ENCODE measurements around the gene TAF1C.
"Not testable (repeated sequence)": the region's sequence is repeated elsewhere in the genome, so short reads cannot be mapped to it uniquely, and the experiment has no call there.

TAF1C gene

GRCh38 chr16:84218956-84219355, 32.1 kb upstream of the TAF1C start:
- no peaks in the 10 kb centered on the region for H3K9me3 Mint-ChIP-seq
- CTCF ChIA-PET = no interaction called here
- DNase-seq = no peak
- H3K4me3 Mint-ChIP-seq = no peak overlapping the region
- H3K36me3 Mint-ChIP-seq = no peaks in the 10 kb centered on the region
- no peak overlapping the region for H3K27ac Mint-ChIP-seq
- peaks cover 6% of the 10 kb centered on the region for H3K27me3 Mint-ChIP-seq
- no peaks in the 10 kb centered on the region for H3K4me1 Mint-ChIP-seq

GRCh38 chr16:84218176-84218823, 31.4 kb upstream of the TAF1C start:
- Mint-ChIP-seq H3K27ac (no peak overlapping the region), H3K9me3 (no peaks in the 10 kb centered on the region), H3K4me1 (no peaks in the 10 kb centered on the region), H3K4me3 (no peak overlapping the region), H3K36me3 (no peaks in the 10 kb centered on the region), H3K27me3 (peaks cover 6% of the 10 kb centered on the region)
- CTCF ChIA-PET = no interaction called here
- no peak for DNase-seq

GRCh38 chr16:84216144-84216543, 29.3 kb upstream of the TAF1C start:
- CTCF ChIA-PET, DNase-seq, H3K4me3 Mint-ChIP-seq, H3K27ac Mint-ChIP-seq, H3K4me1 Mint-ChIP-seq, H3K36me3 Mint-ChIP-seq, H3K27me3 Mint-ChIP-seq, H3K9me3 Mint-ChIP-seq: not testable (repeated sequence)

GRCh38 chr16:84215531-84215930, 28.7 kb upstream of the TAF1C start:
- no peaks in the 10 kb centered on the region for H3K4me1 Mint-ChIP-seq
- no peak overlapping the region for H3K4me3 Mint-ChIP-seq
- DNase-seq = no peak
- H3K36me3 Mint-ChIP-seq = no peaks in the 10 kb centered on the region
- CTCF ChIA-PET = interaction anchor here (0.6 kb wide), 1 partner anchor 75 kb away, joined by 3 read pairs; no protein-coding TSS in a partner anchor
- H3K9me3 Mint-ChIP-seq = no peaks in the 10 kb centered on the region
- no peaks in the 10 kb centered on the region for H3K27me3 Mint-ChIP-seq
- H3K27ac Mint-ChIP-seq = no peak overlapping the region

- H3K36me3 Mint-ChIP-seq = no peaks in the 10 kb centered on the region
- H3K27me3 Mint-ChIP-seq = no peaks in the 10 kb centered on the region
- no peak overlapping the region for H3K4me3 Mint-ChIP-seq
- H3K4me1 Mint-ChIP-seq = no peaks in the 10 kb centered on the region
- no peaks in the 10 kb centered on the region for H3K9me3 Mint-ChIP-seq
- CTCF ChIA-PET = interaction anchor here (1.0 to 1.2 kb wide), 3 partner anchors 11 to 39 kb away, joined by 3 to 4 read pairs (median 3); partner anchors contain the start of gene TAF1C
- no peak for DNase-seq
- H3K27ac Mint-ChIP-seq = no peak overlapping the region
Observed at GRCh38 chr16:84214451-84215066, 27.7 kb upstream of the TAF1C start.

- Mint-ChIP-seq H3K36me3 (no peaks in the 10 kb centered on the region), H3K27ac (no peak overlapping the region), H3K4me3 (no peak overlapping the region)
Observed at GRCh38 chr16:84212631-84213030, 25.8 kb upstream of the TAF1C start.

GRCh38 chr16:84212154-84212553, 25.3 kb upstream of the TAF1C start:
- no peaks in the 10 kb centered on the region for H3K36me3 Mint-ChIP-seq
- H3K4me1 Mint-ChIP-seq = no peaks in the 10 kb centered on the region
- no peak overlapping the region for H3K4me3 Mint-ChIP-seq
- H3K27ac Mint-ChIP-seq = no peak overlapping the region
- H3K9me3 Mint-ChIP-seq = no peaks in the 10 kb centered on the region
- DNase-seq = no peak
- H3K27me3 Mint-ChIP-seq = no peaks in the 10 kb centered on the region
- CTCF ChIA-PET = no interaction called here

More at GRCh38 chr16:84212631-84213030, 25.8 kb upstream of the TAF1C start:
- CTCF ChIA-PET = no interaction called here
- no peak for DNase-seq
- Mint-ChIP-seq H3K27me3 (no peaks in the 10 kb centered on the region), H3K4me1 (no peaks in the 10 kb centered on the region), H3K9me3 (no peaks in the 10 kb centered on the region)

GRCh38 chr16:84209989-84210388, 23.1 kb upstream of the TAF1C start:
- no peak overlapping the region for H3K27ac Mint-ChIP-seq
- CTCF ChIA-PET = no interaction called here
- no peaks in the 10 kb centered on the region for H3K27me3 Mint-ChIP-seq
- H3K4me1 Mint-ChIP-seq = no peaks in the 10 kb centered on the region
- H3K36me3 Mint-ChIP-seq = no peaks in the 10 kb centered on the region
- no peaks in the 10 kb centered on the region for H3K9me3 Mint-ChIP-seq
- no peak for DNase-seq
- no peak overlapping the region for H3K4me3 Mint-ChIP-seq

GRCh38 chr16:84207879-84208278, 21.0 kb upstream of the TAF1C start:
- no peaks in the 10 kb centered on the region for H3K4me1 Mint-ChIP-seq
- CTCF ChIA-PET = interaction anchor here (1.3 kb wide), 1 partner anchor 21 kb away, joined by 3 read pairs; the partner anchor contains the start of gene TAF1C
- H3K27ac Mint-ChIP-seq = no peak overlapping the region
- H3K9me3 Mint-ChIP-seq = no peaks in the 10 kb centered on the region
- no peak for DNase-seq
- no peaks in the 10 kb centered on the region for H3K36me3 Mint-ChIP-seq
- no peaks in the 10 kb centered on the region for H3K27me3 Mint-ChIP-seq
- no peak overlapping the region for H3K4me3 Mint-ChIP-seq

GRCh38 chr16:84207251-84207650, 20.4 kb upstream of the TAF1C start:
- Mint-ChIP-seq H3K4me1 (no peaks in the 10 kb centered on the region), H3K36me3 (no peaks in the 10 kb centered on the region), H3K27me3 (no peaks in the 10 kb centered on the region), H3K9me3 (no peaks in the 10 kb centered on the region), H3K27ac (no peak overlapping the region), H3K4me3 (no peak overlapping the region)
- CTCF ChIA-PET = no interaction called here
- no peak for DNase-seq

GRCh38 chr16:84205976-84206691, 19.3 kb upstream of the TAF1C start:
- Mint-ChIP-seq H3K4me1 (no peaks in the 10 kb centered on the region), H3K4me3 (no peak overlapping the region), H3K36me3 (no peaks in the 10 kb centered on the region), H3K27ac (no peak overlapping the region), H3K27me3 (no peaks in the 10 kb centered on the region), H3K9me3 (no peaks in the 10 kb centered on the region)
- no peak for DNase-seq
- CTCF ChIA-PET = no interaction called here

- H3K9me3 Mint-ChIP-seq, H3K27me3 Mint-ChIP-seq, H3K27ac Mint-ChIP-seq, H3K36me3 Mint-ChIP-seq, DNase-seq, CTCF ChIA-PET, H3K4me3 Mint-ChIP-seq, H3K4me1 Mint-ChIP-seq: not testable (repeated sequence)
Observed at GRCh38 chr16:84205123-84205522, 18.3 kb upstream of the TAF1C start.

- H3K27me3 Mint-ChIP-seq, H3K4me1 Mint-ChIP-seq, H3K27ac Mint-ChIP-seq, H3K4me3 Mint-ChIP-seq, CTCF ChIA-PET, H3K36me3 Mint-ChIP-seq, DNase-seq, H3K9me3 Mint-ChIP-seq: not testable (repeated sequence)
Observed at GRCh38 chr16:84204551-84204950, 17.7 kb upstream of the TAF1C start.

GRCh38 chr16:84199861-84200260, 13.0 kb upstream of the TAF1C start:
- CTCF ChIA-PET = no interaction called here
- Mint-ChIP-seq H3K36me3 (no peaks in the 10 kb centered on the region), H3K9me3 (no peaks in the 10 kb centered on the region), H3K27ac (no peak overlapping the region), H3K27me3 (peaks cover 8% of the 10 kb centered on the region), H3K4me1 (peaks cover under 1% of the 10 kb centered on the region), H3K4me3 (no peak overlapping the region)
- DNase-seq = no peak

GRCh38 chr16:84199097-84199496, 12.2 kb upstream of the TAF1C start:
- H3K36me3 Mint-ChIP-seq = no peaks in the 10 kb centered on the region
- no peak for DNase-seq
- CTCF ChIA-PET = no interaction called here
- H3K27me3 Mint-ChIP-seq = peaks cover 8% of the 10 kb centered on the region
- H3K9me3 Mint-ChIP-seq = no peaks in the 10 kb centered on the region
- peaks cover 8% of the 10 kb centered on the region for H3K4me1 Mint-ChIP-seq
- H3K4me3 Mint-ChIP-seq = no peak overlapping the region
- no peak overlapping the region for H3K27ac Mint-ChIP-seq

Data from activated naive CD4-positive, alpha-beta T cell treated with anti-CD3 and anti-CD28 coated beads, Interleukin-2, amount 10 ng/mL, durations not matched to agents 7 days and 5 days (primary cell).